Neural progenitor cell (in vitro differentiated cells): Measurements from ENCODE around the gene CDK18.

Experiments
- CTCF ChIP-seq: fragments of 200-600 bp; sonication (generic); IDR thresholded peaks from 2 replicates; pipeline ENCODE4 v1.5.1; 2017; ENCODE audit warnings: antibody characterized with exemption, mild to moderate bottlenecking
- EZH2 ChIP-seq: fragments of 200-600 bp; sonication (generic); IDR thresholded peaks from 2 replicates; pipeline ENCODE4 v1.6.1; 2017; ENCODE audit warnings: antibody characterized with exemption, mild to moderate bottlenecking, moderate library complexity

- peak; percentile 56 for TF ChIP-seq CTCF
- TF ChIP-seq EZH2, result no peak
These were observed 49.5 kb upstream of the CDK18 start for GRCh38 chr1:205454903-205455335.
